ENCODE measurements around the gene FFAR4.

Gene FFAR4

GRCh38 chr10:93601774-93602162, 35.3 kb downstream of the FFAR4 start:
- no peak for DNase-seq (ENCODE audit: low read depth)
- TF ChIP-seq, protein P1, sequence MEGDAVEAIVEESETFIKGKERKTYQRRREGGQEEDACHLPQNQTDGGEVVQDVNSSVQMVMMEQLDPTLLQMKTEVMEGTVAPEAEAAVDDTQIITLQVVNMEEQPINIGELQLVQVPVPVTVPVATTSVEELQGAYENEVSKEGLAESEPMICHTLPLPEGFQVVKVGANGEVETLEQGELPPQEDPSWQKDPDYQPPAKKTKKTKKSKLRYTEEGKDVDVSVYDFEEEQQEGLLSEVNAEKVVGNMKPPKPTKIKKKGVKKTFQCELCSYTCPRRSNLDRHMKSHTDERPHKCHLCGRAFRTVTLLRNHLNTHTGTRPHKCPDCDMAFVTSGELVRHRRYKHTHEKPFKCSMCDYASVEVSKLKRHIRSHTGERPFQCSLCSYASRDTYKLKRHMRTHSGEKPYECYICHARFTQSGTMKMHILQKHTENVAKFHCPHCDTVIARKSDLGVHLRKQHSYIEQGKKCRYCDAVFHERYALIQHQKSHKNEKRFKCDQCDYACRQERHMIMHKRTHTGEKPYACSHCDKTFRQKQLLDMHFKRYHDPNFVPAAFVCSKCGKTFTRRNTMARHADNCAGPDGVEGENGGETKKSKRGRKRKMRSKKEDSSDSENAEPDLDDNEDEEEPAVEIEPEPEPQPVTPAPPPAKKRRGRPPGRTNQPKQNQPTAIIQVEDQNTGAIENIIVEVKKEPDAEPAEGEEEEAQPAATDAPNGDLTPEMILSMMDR (conservative IDR thresholded peaks at IDR 0.05; ENCODE audit: control insufficient read depth, insufficient read depth, low read depth, low read length), result no peak
- no peak overlapping the region for H3K4me3 ChIP-seq (ENCODE audit: control insufficient read depth, low read depth, low read length)

GRCh38 chr10:93603023-93603422, 36.6 kb downstream of the FFAR4 start:
- H3K4me3 ChIP-seq (ENCODE audit: control insufficient read depth, low read depth, low read length), result no peak overlapping the region
- no peak for DNase-seq (ENCODE audit: low read depth)
- TF ChIP-seq, protein P1 (conservative IDR thresholded peaks at IDR 0.05; ENCODE audit: control insufficient read depth, insufficient read depth, low read depth, low read length), result no peak

- TF ChIP-seq, protein P1 (conservative IDR thresholded peaks at IDR 0.05; ENCODE audit: control insufficient read depth, insufficient read depth, low read depth, low read length), result no peak
- H3K4me3 ChIP-seq (ENCODE audit: control insufficient read depth, low read depth, low read length), result no peak overlapping the region
- no peak for DNase-seq (ENCODE audit: low read depth)
Measured at GRCh38 chr10:93604146-93604545, 37.7 kb downstream of the FFAR4 start.

- TF ChIP-seq, protein P1 (conservative IDR thresholded peaks at IDR 0.05; ENCODE audit: control insufficient read depth, insufficient read depth, low read depth, low read length), result no peak
- H3K4me3 ChIP-seq (ENCODE audit: control insufficient read depth, low read depth, low read length), result no peak overlapping the region
- DNase-seq (ENCODE audit: low read depth), result no peak
Measured at GRCh38 chr10:93608421-93608820, 42.0 kb downstream of the FFAR4 start.

- TF ChIP-seq, protein P1 (conservative IDR thresholded peaks at IDR 0.05; ENCODE audit: control insufficient read depth, insufficient read depth, low read depth, low read length), result no peak
- no peak for DNase-seq (ENCODE audit: low read depth)
- H3K4me3 ChIP-seq (ENCODE audit: control insufficient read depth, low read depth, low read length), result no peak within 1 kb of the TSS
Measured at GRCh38 chr10:93612311-93612710, 45.8 kb downstream of the FFAR4 start, which contains the start of gene PDE6C. PDE6C (plus strand) TSS chr10:93612537; CDS start chr10:93612726, 189 bp downstream.

DNA sequence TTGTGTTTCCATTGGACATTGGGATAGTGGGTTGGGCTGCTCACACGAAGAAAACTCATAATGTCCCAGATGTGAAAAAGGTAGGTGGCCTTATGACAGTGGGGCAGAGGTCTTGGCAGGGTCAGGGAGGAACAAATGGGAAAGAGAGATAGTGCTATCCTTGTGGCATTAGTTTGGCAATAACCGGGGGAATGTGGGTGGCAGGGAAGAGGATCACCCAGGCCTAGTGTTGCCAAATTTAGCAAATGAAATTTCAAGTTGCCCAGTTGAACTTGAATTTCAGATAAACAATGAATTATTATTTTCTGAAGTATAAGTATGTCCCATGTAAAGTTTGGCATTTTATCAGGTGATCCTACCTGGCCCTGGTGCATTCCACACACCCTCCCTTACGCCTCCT, 46.7 kb downstream of the FFAR4 start:
- H3K4me3 ChIP-seq (ENCODE audit: control insufficient read depth, low read depth, low read length), result no peak overlapping the region
- DNase-seq (ENCODE audit: low read depth), result no peak
- TF ChIP-seq, protein P1 (conservative IDR thresholded peaks at IDR 0.05; ENCODE audit: control insufficient read depth, insufficient read depth, low read depth, low read length), result no peak
